Stimulated activated CD4-positive, alpha-beta T cell treated with anti-CD3 and anti-CD28 coated beads, Interleukin-15, amount 100 ng/mL, for 24 hours (primary cell): Measurements from ENCODE around the gene ZNF493.

Experiments
- DNase-seq: peaks from one replicate; pipeline ENCODE4 v3.0.0-alpha.2; 2020

ZNF493 gene

GRCh38 chr19:21463449-21464105 is 66.6 kb downstream of the ZNF493 start:
- peak; percentile 68 for DNase-seq

DNA sequence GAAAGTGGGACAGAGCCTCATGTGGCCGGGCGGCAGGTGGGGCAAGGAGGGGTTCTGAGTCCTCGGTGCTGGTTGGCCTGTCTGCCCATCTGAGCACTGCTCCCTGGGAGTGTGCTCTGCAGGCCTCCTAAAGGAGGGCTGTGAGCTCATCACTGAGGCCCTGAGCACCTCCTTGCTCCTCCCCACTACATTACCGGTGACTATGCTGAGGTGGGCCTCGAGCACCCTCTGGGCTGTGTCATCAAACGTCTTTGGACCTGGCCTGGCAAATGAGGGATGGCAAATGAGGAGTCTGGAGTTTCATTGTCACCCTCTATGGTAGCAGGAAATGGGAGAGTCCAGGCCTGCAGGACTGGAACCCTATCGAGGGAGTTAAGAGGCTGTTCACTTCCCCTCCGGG is 69.7 kb downstream of the ZNF493 start:
- DNase-seq, result no peak

DNA sequence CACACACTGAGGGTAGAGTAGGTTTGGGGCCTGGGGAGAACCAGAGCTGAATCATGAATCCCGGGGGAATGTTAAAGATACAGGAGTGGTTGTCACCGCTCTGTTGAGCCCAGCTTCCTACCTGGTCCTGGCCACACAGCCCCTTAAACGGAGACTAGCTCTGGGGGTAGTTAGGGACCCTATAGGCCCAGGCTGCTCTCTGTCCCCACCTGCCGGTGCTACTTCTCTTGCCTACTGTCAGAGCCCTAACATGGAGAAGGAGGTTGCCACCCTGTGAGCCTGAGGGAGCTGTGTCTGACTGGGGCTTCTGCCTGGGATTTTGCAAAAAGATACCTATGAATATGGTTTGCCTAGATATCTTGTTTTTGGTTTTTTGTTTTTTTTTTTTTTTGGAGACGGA is 71.9 kb downstream of the ZNF493 start:
- DNase-seq, result no peak

GRCh38 chr19:21472507-21472906 is 75.6 kb downstream of the ZNF493 start:
- DNase-seq, result no peak

DNA sequence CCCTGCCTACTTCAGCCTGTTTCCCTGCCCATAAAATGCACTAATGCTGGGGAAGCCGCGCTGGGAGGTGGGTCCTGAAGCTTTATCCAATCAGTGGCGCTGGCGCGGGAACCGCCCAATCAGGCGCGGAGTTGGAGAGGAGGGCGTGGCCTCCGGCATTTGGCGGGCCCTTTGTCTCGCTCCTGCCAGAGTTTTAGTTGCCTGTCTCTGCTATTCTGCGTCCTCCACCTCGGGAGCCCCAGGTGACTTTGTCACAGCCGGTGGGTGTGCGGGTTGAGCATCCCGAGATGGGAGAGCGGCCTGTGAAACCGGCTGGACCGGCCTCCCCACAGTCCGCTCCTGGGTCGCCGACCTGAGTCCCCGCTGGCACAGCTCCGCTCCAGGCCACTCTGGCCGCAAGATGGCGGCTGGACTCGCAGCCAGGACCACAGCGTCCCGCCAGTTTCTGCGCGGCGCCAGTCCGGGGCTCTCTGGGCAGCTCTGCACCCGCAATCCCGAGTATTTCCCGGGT is 77.8 kb downstream of the ZNF493 start:
- peak; percentile 92 for DNase-seq
